Measurements from ENCODE around the gene NEK7. TPM values are rescaled to one million over a fixed set of nuclear protein-coding genes. Genes with fewer than 3 reads are reported as not detected.

NEK7 gene
- total and polyA plus RNA-seq, 2 donors (not counting 1 experiment from before 2014, with no cell fraction given): 8.1 to 75.4 TPM

- Mint-ChIP-seq H3K27me3 (no peaks in the 10 kb centered on the region), H3K4me1 (peaks cover 27% of the 10 kb centered on the region), H3K27ac (no peak overlapping the region), H3K4me3 (no peak overlapping the region), H3K9me3 (ENCODE audit: insufficient read depth) (no peaks in the 10 kb centered on the region)
- Histone ChIP-seq H2AFZ (ENCODE audit: insufficient read depth, low read depth, low read length, poor library complexity, severe bottlenecking) (no peak overlapping the region), H3K27ac (ENCODE audit: low read length in 2 of 2) (no peak overlapping the region), H3K9ac (ENCODE audit: low read length) (no peak overlapping the region), H3K79me2 (ENCODE audit: control insufficient read depth, insufficient read depth, low read length) (peaks cover 32% of the 10 kb centered on the region), H3K9me3 (ENCODE audit: control extremely low read depth in 1 of 3, control insufficient read depth in 2 of 3, insufficient read depth in 1 of 3, low read length in 2 of 3) (no peaks in the 10 kb centered on the region), H3K27me3 (replicated peaks in 1 of 4; ENCODE audit: control extremely low read depth in 1 of 4, control insufficient read depth in 3 of 4, insufficient read depth in 4 of 4, low read length in 3 of 4) (no peaks in the 10 kb centered on the region), H4K20me1 (ENCODE audit: control insufficient read depth, insufficient read depth, low read length, poor library complexity, severe bottlenecking) (no peaks in the 10 kb centered on the region), H3K4me2 (replicated peaks; ENCODE audit: low read depth, low read length, poor library complexity, severe bottlenecking) (no peak overlapping the region), H3K4me3 (ENCODE audit: control extremely low read depth in 1 of 5, extremely low read depth in 1 of 5, insufficient read depth in 1 of 5, low read depth in 2 of 5, low read length in 4 of 5) (no peak overlapping the region), H3K4me1 (ENCODE audit: control insufficient read depth in 2 of 2, insufficient read depth in 2 of 2, low read length in 2 of 2) (peaks cover 16 to 23% of the 10 kb centered on the region in 2 donors), H3K36me3 (replicated peaks in 1 of 2; ENCODE audit: control extremely low read depth in 1 of 2, control insufficient read depth in 1 of 2, extremely low read depth in 1 of 2, insufficient read depth in 2 of 2, low read length in 1 of 2) (no peaks in the 10 kb centered on the region)
- CTCF ChIA-PET: interaction anchor here (0.9 to 3.8 kb wide), 9 partner anchors 8 to 389 kb away, joined by 3 to 13 read pairs (median 4); no protein-coding TSS in a partner anchor
- POLR2A ChIA-PET: interaction anchor here (0.7 to 0.8 kb wide), 2 partner anchors 11 to 359 kb away, joined by 3 to 7 read pairs; no protein-coding TSS in a partner anchor
- TF ChIP-seq EZH2 (IDR thresholded peaks at IDR 0.05; ENCODE audit: borderline replicate concordance, insufficient read depth, low read depth, low read length, poor library complexity, severe bottlenecking) (no peak), CTCF (IDR thresholded peaks at IDR 0.05) (no peak)
- intact Hi-C loops (cut with micrococcal nuclease): loop anchor here (2.0 to 10.0 kb wide), 5 partner anchors 50 to 1008 kb away; partner anchors contain the start of genes ASPM, C1orf53 and DENND1B
- no peak for DNase-seq
- 100% methylated on average over 1 of the region's 5 CpGs for WGBS (ENCODE audit: insufficient coverage)
- no peak for ATAC-seq (ENCODE audit: low read depth)
Measured at GRCh38 chr1:198155253-198155652, 1.5 kb upstream of the NEK7 start.

GRCh38 chr1:198156111-198156744 lies 570 bp upstream of the NEK7 start:
- Histone ChIP-seq H4K20me1 (ENCODE audit: control insufficient read depth, insufficient read depth, low read length, poor library complexity, severe bottlenecking) (no peaks in the 10 kb centered on the region), H3K4me2 (replicated peaks; ENCODE audit: low read depth, low read length, poor library complexity, severe bottlenecking) (peak overlapping the region; percentile 85), H3K9ac (ENCODE audit: low read length) (peak overlapping the region; percentile 96), H3K4me3 (ENCODE audit: control extremely low read depth in 1 of 5, extremely low read depth in 1 of 5, insufficient read depth in 1 of 5, low read depth in 2 of 5, low read length in 4 of 5) (peak overlapping the region; percentile 64 to 97 (median 87)), H3K4me1 (ENCODE audit: control insufficient read depth in 2 of 2, insufficient read depth in 2 of 2, low read length in 2 of 2) (peaks cover 16 to 25% of the 10 kb centered on the region in 2 donors), H3K9me3 (ENCODE audit: control extremely low read depth in 1 of 3, control insufficient read depth in 2 of 3, insufficient read depth in 1 of 3, low read length in 2 of 3) (no peaks in the 10 kb centered on the region), H2AFZ (ENCODE audit: insufficient read depth, low read depth, low read length, poor library complexity, severe bottlenecking) (peak overlapping the region; percentile 94), H3K27me3 (replicated peaks in 1 of 4; ENCODE audit: control extremely low read depth in 1 of 4, control insufficient read depth in 3 of 4, insufficient read depth in 4 of 4, low read length in 3 of 4) (no peaks in the 10 kb centered on the region), H3K36me3 (replicated peaks in 1 of 2; ENCODE audit: control extremely low read depth in 1 of 2, control insufficient read depth in 1 of 2, extremely low read depth in 1 of 2, insufficient read depth in 2 of 2, low read length in 1 of 2) (no peaks in the 10 kb centered on the region), H3K27ac (ENCODE audit: low read length in 2 of 2) (peak overlapping the region; percentile 65 to 95), H3K79me2 (ENCODE audit: control insufficient read depth, insufficient read depth, low read length) (peaks cover 42% of the 10 kb centered on the region)
- DNase-seq (peak; percentile 84), ATAC-seq (ENCODE audit: low read depth) (peak; percentile 25)
- Mint-ChIP-seq H3K4me1 (peaks cover 29% of the 10 kb centered on the region), H3K4me3 (peak overlapping the region; percentile 99), H3K27me3 (no peaks in the 10 kb centered on the region), H3K27ac (peak overlapping the region; percentile 83), H3K9me3 (ENCODE audit: insufficient read depth) (no peaks in the 10 kb centered on the region)
- intact Hi-C loops (cut with micrococcal nuclease): loop anchor here (2.0 to 10.0 kb wide), 5 partner anchors 49 to 1009 kb away; partner anchors contain the start of genes ASPM, C1orf53 and DENND1B
- no peak for TF ChIP-seq EZH2 (IDR thresholded peaks at IDR 0.05; ENCODE audit: borderline replicate concordance, insufficient read depth, low read depth, low read length, poor library complexity, severe bottlenecking)
- peak; percentile 79 for TF ChIP-seq CTCF (IDR thresholded peaks at IDR 0.05)
- ChIA-PET POLR2A (interaction anchor here (0.7 to 0.8 kb wide), 2 partner anchors 19 to 30 kb away, joined by 4 to 6 read pairs; no protein-coding TSS in a partner anchor), CTCF (interaction anchor here (0.7 to 3.8 kb wide), 14 partner anchors 9 to 515 kb away, joined by 3 to 13 read pairs (median 4); no protein-coding TSS in a partner anchor)
- 0% methylated on average over 5 of the region's 13 CpGs for WGBS (ENCODE audit: insufficient coverage)

Data from B cell (primary cell).